ENCODE data around the gene GTF2A2.

The GTF2A2 gene

GRCh38 chr15:59596640-59597039 lies 60.7 kb downstream of the GTF2A2 start:
- DNase-seq, result no peak

- DNase-seq, result no peak
Measured at GRCh38 chr15:59595434-59595915, 61.8 kb downstream of the GTF2A2 start.

DNA sequence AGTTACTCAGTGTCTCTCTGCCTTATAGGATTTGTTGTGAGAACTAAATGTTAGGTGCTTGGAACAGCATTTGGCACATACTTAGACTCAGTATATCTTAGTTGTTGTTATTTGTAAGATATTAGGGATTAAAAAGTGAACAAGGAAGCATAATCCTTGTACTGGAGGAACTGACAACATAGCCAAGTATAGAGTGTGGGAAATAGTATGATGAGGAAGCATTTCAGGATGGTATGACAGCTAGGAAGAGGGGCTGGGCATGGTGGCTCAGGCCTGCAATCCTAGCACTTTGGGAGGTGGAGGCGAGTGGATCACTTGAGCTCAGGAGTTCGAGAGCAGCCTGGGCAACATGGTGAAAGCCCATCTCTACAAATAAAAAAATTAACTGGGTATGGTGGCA lies 62.3 kb downstream of the GTF2A2 start:
- no peak for DNase-seq

GRCh38 chr15:59594493-59594942 lies 62.8 kb downstream of the GTF2A2 start:
- no peak for DNase-seq

GRCh38 chr15:59591356-59591755 lies 66.0 kb downstream of the GTF2A2 start:
- DNase-seq, result no peak

DNA sequence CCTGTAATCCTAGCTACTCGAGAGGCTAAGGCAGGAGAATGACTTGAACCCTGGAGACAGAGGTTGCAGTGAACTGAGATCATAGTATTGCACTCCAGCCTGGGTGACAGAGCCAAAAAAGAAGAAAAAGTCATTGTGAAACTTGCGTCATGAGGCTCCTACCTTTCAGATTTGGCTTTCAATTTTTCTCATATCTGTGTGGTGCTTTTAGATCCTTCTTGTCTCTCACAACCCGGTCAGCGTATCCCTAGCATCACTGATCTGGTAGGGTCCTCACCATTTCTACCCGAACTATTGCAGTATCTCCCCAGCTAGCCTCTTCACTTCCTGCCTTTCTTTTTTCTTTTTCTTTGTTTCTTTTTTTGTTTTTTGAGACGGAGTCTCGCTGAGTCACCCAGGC lies 67.3 kb downstream of the GTF2A2 start:
- DNase-seq, result no peak
